OCI-LY3 (cell line): ENCODE data around the gene S100A4.
"Not testable (repeated sequence)": the region's sequence is repeated elsewhere in the genome, so short reads cannot be mapped to it uniquely, and the experiment has no call there.

Experiments
- H2AFZ ChIP-seq: fragments of 200-600, 300-600 bp; shearing (Covaris generic); 2 replicates; pipeline ENCODE4 v1.6.0; 2014; ENCODE audit warnings: antibody characterized with exemption, low read depth, low read length
- H3K27ac ChIP-seq: fragments of 200-600, 300-600 bp; sonication (generic); 2 replicates; pipeline ENCODE4 v1.5.1; 2014; ENCODE audit warnings: mild to moderate bottlenecking, low read length, moderate library complexity, mixed read lengths
- H3K27me3 ChIP-seq: fragments of 200-600, 300-600 bp; sonication (generic); 2 replicates; pipeline ENCODE4 v1.6.1; 2014; ENCODE audit warnings: low read depth, low read length, mixed read lengths
- H3K36me3 ChIP-seq: fragments of 200-600, 300-600 bp; sonication (generic); replicated peaks from 2 replicates; pipeline ENCODE3; 2014; ENCODE audit warnings: low read depth, low read length, mixed read lengths
- H3K4me1 ChIP-seq: fragments of 300-600, 200-600 bp; sonication (generic); 2 replicates; pipeline ENCODE4 v1.6.1; 2014; ENCODE audit warnings: low read length, mixed read lengths
- H3K4me2 ChIP-seq: fragments of 200-600, 300-600 bp; sonication (generic); 2 replicates; pipeline ENCODE4 v1.6.1; 2014; ENCODE audit warnings: low read length, mixed read lengths
- H3K4me3 ChIP-seq: fragments of 300-600, 200-600 bp; sonication (generic); 2 replicates; pipeline ENCODE4 v1.5.1; 2014; ENCODE audit warnings: antibody characterized with exemption, mild to moderate bottlenecking, low read length, moderate library complexity
- H3K79me2 ChIP-seq: fragments of 300-600, 200-600 bp; shearing (Covaris generic); 2 replicates; pipeline ENCODE4 v1.6.1; 2014; ENCODE audit warnings: mild to moderate bottlenecking, low read length, mixed read lengths
- H3K9ac ChIP-seq: fragments of 300-600, 200-600 bp; shearing (Covaris generic); 2 replicates; pipeline ENCODE4 v1.6.0; 2014; ENCODE audit warnings: mild to moderate bottlenecking, low read length, moderate library complexity
- H3K9me3 ChIP-seq: fragments of 200-600, 300-600 bp; shearing (Covaris generic); 2 replicates; pipeline ENCODE4 v1.6.1; 2014; ENCODE audit warnings: low read length, mixed read lengths; ENCODE audit not compliant: insufficient read depth
- H4K20me1 ChIP-seq: fragments of 200-600, 300-600 bp; sonication (generic); 2 replicates; pipeline ENCODE4 v1.6.1; 2016; ENCODE audit warnings: low read length, mixed read lengths; ENCODE audit not compliant: insufficient read depth
- CTCF ChIP-seq: fragments of 200-600, 300-600 bp; sonication (generic); IDR thresholded peaks from 2 replicates; pipeline ENCODE4 v1.5.1; 2014; ENCODE audit warnings: antibody characterized with exemption, low read length, low read depth
- EZH2phosphoT487 ChIP-seq: fragments of 200-600 bp; shearing (Covaris generic); IDR thresholded peaks from 2 replicates; pipeline ENCODE4 v1.6.1; 2018; ENCODE audit warnings: antibody characterized with exemption, mixed run types, low read depth

Gene S100A4

GRCh38 chr1:153526132-153526543 lies 19.5 kb downstream of the S100A4 start:
- Histone ChIP-seq H3K27me3 (0 out of 2 replicates have a peak, but pooled peaks cover 5% of the 10 kb centered on the region), H3K4me1 (no peaks in the 10 kb centered on the region), H3K79me2 (no peaks in the 10 kb centered on the region), H3K9me3 (no peaks in the 10 kb centered on the region), H3K27ac (no peak overlapping the region), H3K4me2 (no peak overlapping the region), H3K4me3 (no peak overlapping the region), H2AFZ (no peak overlapping the region), H3K36me3 (no peaks in the 10 kb centered on the region), H3K9ac (no peak overlapping the region), H4K20me1 (no peaks in the 10 kb centered on the region)
- TF ChIP-seq CTCF, result no peak
- TF ChIP-seq EZH2phosphoT487, result no peak

- Histone ChIP-seq H3K4me2 (no peak overlapping the region), H2AFZ (no peak overlapping the region)
Measured at GRCh38 chr1:153525088-153525728, 20.4 kb downstream of the S100A4 start.

GRCh38 chr1:153522353-153523048 lies 23.1 kb downstream of the S100A4 start:
- H3K36me3 ChIP-seq, H3K27ac ChIP-seq, H3K9ac ChIP-seq, H3K27me3 ChIP-seq, H3K79me2 ChIP-seq, H3K4me2 ChIP-seq, H3K9me3 ChIP-seq, H3K4me3 ChIP-seq, H4K20me1 ChIP-seq, H3K4me1 ChIP-seq, H2AFZ ChIP-seq: not testable (repeated sequence)

More at GRCh38 chr1:153525088-153525728, 20.4 kb downstream of the S100A4 start:
- H3K9ac ChIP-seq, result no peak overlapping the region
- 0 out of 2 replicates have a peak, but pooled peaks cover 5% of the 10 kb centered on the region for H3K27me3 ChIP-seq
- H3K4me3 ChIP-seq, result no peak overlapping the region
- no peaks in the 10 kb centered on the region for H3K36me3 ChIP-seq
- H3K4me1 ChIP-seq, result no peaks in the 10 kb centered on the region
- H3K79me2 ChIP-seq, result no peaks in the 10 kb centered on the region
- no peak for TF ChIP-seq EZH2phosphoT487
- TF ChIP-seq CTCF, result no peak
- no peaks in the 10 kb centered on the region for H3K9me3 ChIP-seq
- no peaks in the 10 kb centered on the region for H4K20me1 ChIP-seq
- no peak overlapping the region for H3K27ac ChIP-seq

- H3K36me3 ChIP-seq, H3K9ac ChIP-seq, H4K20me1 ChIP-seq, H3K27ac ChIP-seq, H2AFZ ChIP-seq, H3K27me3 ChIP-seq, H3K4me3 ChIP-seq, H3K4me2 ChIP-seq, H3K79me2 ChIP-seq, H3K9me3 ChIP-seq, H3K4me1 ChIP-seq: not testable (repeated sequence)
Measured at GRCh38 chr1:153521808-153522207, 23.8 kb downstream of the S100A4 start.

- Histone ChIP-seq H3K27me3 (0 out of 2 replicates have a peak, but pooled peaks cover 5% of the 10 kb centered on the region), H3K4me3 (no peak overlapping the region), H3K9me3 (no peaks in the 10 kb centered on the region), H3K36me3 (no peaks in the 10 kb centered on the region), H3K4me2 (no peak overlapping the region), H3K4me1 (peaks cover 4% of the 10 kb centered on the region; the same call in 1 of the 2 replicates), H3K9ac (no peak overlapping the region), H3K79me2 (no peaks in the 10 kb centered on the region), H3K27ac (no peak overlapping the region), H2AFZ (no peak overlapping the region), H4K20me1 (no peaks in the 10 kb centered on the region)
- TF ChIP-seq EZH2phosphoT487, result no peak
- TF ChIP-seq CTCF, result no peak
Measured at GRCh38 chr1:153520818-153521476, 24.7 kb downstream of the S100A4 start.

- not testable (repeated sequence) for H3K4me3 ChIP-seq, H3K4me1 ChIP-seq, H3K27ac ChIP-seq, H4K20me1 ChIP-seq, H3K36me3 ChIP-seq, H3K27me3 ChIP-seq, H3K79me2 ChIP-seq, H3K4me2 ChIP-seq, H3K9ac ChIP-seq, H3K9me3 ChIP-seq, H2AFZ ChIP-seq
Measured at GRCh38 chr1:153520137-153520691, 25.4 kb downstream of the S100A4 start.
